Activated T-cell treated with anti-CD3 and anti-CD28 coated beads for 1 hour (primary cell): ENCODE results near the gene YAP1.
"Not testable (repeated sequence)": the region's sequence is repeated elsewhere in the genome, so short reads cannot be mapped to it uniquely, and the experiment has no call there.

ENCODE experiments used
- DNase-seq: peaks from one replicate; pipeline ENCODE4 v3.0.0-alpha.2; 2020; ENCODE audit warnings: low read depth

The YAP1 gene

DNA sequence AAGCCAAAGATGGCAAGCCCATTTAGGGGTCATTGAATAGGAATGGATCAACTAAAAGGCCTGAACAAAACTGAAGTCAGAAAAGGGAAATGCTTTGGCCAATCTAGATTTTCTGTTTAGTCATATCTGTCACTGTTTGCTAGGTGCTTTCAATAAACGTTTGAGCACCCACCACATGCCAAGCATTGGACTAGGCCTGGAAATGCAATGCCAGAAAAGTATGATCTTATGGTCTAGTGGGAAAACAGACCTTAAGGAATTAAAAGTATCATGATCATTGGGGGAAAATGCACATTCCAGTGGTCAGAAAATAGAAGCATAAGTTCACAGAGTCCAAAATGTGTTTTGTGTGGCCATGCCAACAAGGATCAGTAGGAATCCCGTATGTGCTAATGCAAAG lies 130.3 kb downstream of the YAP1 start:
- no peak for DNase-seq

GRCh38 chr11:102241026-102241425 lies 130.8 kb downstream of the YAP1 start:
- no peak for DNase-seq

GRCh38 chr11:102243399-102243884 lies 133.2 kb downstream of the YAP1 start:
- DNase-seq = no peak

- no peak for DNase-seq
Observed at GRCh38 chr11:102244681-102245409, 134.6 kb downstream of the YAP1 start.

DNA sequence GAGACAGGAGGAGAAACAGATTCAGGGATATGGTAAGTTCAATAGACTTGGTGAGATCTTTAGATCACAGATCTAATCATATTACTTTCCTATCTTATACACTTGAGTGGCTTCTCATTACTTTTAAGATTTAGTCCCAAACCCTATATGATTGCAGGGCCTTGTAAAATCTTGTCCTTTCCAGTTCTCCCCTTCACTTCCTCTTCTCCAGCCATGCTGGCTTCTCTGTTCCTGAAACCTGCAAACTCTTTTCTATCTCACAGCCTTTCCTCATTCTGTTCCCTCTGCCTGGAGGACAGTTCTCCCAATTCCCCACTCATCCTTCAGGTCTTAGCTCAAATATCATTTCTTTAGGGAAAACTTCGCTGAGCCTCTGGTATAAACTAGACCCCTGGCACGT lies 141.2 kb downstream of the YAP1 start:
- DNase-seq = no peak

- DNase-seq = no peak
Observed at GRCh38 chr11:102252339-102252891, 142.2 kb downstream of the YAP1 start.

DNA sequence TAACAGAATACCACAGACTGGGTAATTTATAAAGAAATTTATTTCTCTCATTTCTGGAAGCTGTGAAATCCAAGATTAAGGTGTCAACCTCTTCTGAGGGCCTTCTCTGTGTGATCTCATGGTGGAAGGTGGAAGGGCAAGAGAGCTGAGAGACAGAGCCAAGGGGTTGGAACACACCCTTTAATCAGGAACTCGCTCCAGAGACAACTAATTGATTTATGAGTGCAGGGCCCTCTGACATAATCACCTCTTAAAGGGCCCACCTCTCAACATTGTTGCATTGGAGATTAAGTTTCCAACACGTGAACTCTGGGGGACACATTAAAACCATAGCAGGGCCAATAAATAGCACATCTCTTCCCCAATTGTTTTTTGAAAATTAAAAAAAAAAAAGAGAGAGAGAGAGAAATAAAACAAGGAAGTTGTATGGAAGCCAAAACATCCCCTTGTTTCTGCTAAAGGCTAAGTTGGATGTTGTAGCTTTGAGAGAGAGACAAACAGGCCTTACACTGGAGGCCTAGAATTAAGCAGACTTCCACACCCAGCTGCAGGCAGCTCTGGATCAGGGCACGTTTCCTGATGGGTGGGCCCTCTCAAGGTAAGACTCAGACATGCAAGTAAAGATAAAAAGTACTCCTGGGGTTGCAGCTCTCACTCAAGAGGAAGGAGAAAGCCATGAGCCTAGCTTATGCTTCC lies 142.9 kb downstream of the YAP1 start:
- DNase-seq = no peak

DNA sequence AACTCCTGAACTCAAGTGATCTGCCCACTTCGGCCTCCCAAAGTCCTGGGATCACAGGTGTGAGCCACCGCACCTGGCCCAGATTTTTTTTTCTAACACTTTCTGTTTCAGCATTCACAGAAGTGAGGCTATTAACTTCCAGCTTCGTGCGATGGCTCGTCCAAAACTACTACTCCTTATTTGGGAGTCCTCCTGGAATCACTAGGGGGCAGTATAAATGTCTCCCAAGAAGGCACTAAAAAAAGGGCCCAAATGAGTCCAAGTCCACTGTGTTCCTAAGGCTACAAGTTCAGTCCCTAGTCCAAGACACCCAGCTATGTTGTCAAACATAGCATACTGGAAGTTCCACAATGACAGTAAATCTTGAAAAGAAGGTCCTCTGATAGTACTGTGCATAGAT lies 143.8 kb downstream of the YAP1 start:
- no peak for DNase-seq

DNA sequence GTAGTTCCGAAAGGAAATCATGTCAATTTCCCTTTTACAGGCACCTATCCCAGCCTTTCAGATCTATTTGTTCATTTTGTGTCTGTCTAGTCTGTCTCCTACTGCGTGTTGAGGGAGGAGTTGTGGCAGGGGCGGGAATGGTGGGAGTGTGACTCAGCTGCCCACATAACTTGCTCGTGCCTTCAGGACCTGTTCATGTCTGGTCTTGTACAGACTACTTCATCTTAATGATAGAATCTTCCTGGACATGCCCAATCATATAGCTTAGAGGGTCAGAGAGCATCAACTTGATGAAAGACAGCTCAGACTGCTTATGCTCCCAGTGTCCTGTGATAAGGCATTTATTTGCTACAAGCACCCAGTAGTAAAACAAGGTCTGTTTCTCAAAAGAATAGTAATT lies 146.0 kb downstream of the YAP1 start:
- no peak for DNase-seq

- DNase-seq = no peak
Observed at GRCh38 chr11:102260241-102260640, 150.0 kb downstream of the YAP1 start.

GRCh38 chr11:102263379-102264003 lies 153.2 kb downstream of the YAP1 start:
- DNase-seq = no peak

DNA sequence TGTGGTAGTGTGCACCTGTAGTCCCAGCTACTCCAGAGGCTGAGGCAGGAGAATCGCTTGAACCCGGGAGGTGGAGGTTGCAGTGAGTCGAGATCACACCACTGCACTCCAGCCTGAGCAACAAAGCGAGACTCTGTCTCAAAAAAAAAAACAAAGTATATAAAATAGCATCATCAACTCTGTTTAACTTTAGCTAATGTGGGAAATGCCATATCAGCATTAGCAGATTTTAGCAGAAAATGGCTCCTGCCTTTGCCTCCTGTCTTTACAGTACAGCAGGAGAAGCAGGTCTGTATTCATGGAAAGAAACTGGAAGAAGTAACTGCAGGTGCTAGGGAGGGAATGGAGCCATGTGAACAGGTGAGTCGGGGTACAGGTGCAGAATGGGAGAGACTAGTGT lies 154.5 kb downstream of the YAP1 start:
- not testable (repeated sequence) for DNase-seq

- no peak for DNase-seq
Observed at GRCh38 chr11:102266099-102266498, 155.9 kb downstream of the YAP1 start.

GRCh38 chr11:102267609-102268008 lies 157.4 kb downstream of the YAP1 start:
- DNase-seq = no peak

DNA sequence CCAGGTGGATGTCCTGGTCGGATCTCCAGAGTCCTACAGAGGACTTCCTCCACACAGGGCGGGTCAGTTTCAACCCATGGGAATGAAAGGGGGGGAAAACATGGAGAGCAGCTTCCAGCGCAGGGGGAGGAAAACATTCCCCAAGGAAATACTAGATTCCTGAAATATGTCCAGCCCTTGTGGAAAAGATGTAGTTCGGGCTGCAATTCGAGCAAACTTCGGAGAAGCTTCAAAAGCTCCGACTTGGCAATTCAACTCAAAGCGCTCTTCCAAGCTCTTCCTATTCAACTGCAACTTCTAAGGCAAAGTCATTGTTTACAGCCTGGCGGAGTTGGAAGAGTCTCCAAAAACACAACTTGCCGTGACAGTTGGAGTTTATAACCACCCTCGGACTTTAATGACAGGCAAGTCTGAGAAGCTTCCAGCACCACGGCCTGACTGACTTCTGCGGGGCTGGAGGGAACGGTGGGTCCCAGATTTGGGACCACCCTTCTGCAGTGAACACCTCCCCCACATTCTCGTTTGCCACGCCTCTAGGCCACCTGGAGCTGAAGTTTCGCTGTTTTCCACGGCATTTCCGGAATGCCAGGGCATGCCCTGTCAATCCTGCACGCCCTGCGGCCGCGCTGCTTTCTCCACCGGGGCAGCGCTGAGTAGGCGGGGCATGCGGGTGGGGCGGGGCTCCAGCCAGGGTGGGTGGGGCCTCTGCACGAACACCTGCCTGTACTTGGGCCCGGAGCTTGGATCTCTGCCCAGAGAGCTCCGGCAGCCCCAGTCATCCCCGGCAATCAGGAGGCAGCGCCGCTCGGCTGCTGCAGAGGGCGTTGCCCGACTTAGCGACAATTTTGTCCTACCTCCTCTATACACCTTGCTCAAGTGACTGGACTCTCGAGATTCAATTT lies 158.1 kb downstream of the YAP1 start:
- peak; percentile 72 for DNase-seq

GRCh38 chr11:102268985-102269470 lies 158.8 kb downstream of the YAP1 start:
- no peak for DNase-seq

DNA sequence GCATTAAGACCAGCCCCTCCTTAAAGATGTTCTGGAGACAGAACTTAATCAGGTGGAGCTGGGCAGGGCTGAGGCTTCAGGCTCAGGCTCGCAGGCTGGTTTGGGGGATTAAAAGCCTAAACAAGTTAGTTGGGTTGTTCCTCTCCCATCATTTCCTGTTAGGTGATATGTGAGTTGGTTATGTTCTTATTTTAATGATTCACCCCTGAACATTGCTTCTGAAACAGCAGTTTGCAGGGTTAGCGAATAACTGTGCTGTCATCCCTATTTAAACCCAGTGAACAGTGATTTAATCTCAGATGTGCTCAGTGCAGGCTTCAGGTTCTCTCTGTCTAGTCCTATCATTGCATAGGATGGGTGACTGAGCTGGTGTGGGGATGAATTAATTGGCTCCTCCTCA lies 159.7 kb downstream of the YAP1 start:
- no peak for DNase-seq

- no peak for DNase-seq
Observed at GRCh38 chr11:102272047-102272824, 162.0 kb downstream of the YAP1 start.

GRCh38 chr11:102274628-102275027 lies 164.4 kb downstream of the YAP1 start:
- no peak for DNase-seq

- DNase-seq = no peak
Observed at GRCh38 chr11:102276362-102276761, 166.1 kb downstream of the YAP1 start.

- no peak for DNase-seq
Observed at GRCh38 chr11:102276783-102277182, 166.5 kb downstream of the YAP1 start.
